Keratinocyte (primary cell): ENCODE results near the gene GALNT3.

Experiments
- EZH2 ChIP-seq: IDR thresholded peaks from one replicate; pipeline ENCODE4 v1.6.1; 2012; ENCODE audit warnings: inconsistent platforms, mild to moderate bottlenecking, low read length, moderate library complexity
- TF ChIP-seq, protein P1 (sequence below), 3 experiments: IDR thresholded peaks in 1 of 3; conservative IDR thresholded peaks in 1 of 3; optimal IDR thresholded peaks in 1 of 3; 2 replicates in 2 of 3; 3 replicates in 1 of 3; pipeline versions ENCODE3 to v1.5.1; 2011; ENCODE audit warnings: low read length in 3 of 3, mild to moderate bottlenecking in 3 of 3, moderate library complexity in 2 of 3, control low read depth in 1 of 3, inconsistent platforms in 1 of 3; ENCODE audit not compliant: insufficient read depth in 2 of 3; ENCODE audit errors: extremely low read depth in 1 of 3

DNA sequence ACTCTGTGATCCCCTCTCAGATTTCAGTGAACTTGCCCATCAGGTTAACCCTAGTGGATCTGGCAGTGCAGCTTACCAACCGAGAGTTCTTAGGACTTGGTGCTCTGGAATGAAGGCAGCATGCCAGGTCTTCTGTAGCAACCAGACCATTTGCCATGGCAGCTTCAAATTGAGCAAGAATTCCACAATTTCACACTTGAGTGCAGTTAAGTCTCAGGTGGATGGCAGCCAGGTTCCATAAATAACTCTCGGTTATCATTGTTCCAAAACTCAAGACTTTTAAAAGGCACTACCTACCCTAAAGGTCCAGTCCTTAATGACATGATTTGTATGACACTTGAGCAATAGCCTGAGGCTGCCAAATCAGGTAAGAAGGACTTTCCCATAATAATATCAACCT lies 48.1 kb downstream of the GALNT3 start:
- TF ChIP-seq, protein P1, sequence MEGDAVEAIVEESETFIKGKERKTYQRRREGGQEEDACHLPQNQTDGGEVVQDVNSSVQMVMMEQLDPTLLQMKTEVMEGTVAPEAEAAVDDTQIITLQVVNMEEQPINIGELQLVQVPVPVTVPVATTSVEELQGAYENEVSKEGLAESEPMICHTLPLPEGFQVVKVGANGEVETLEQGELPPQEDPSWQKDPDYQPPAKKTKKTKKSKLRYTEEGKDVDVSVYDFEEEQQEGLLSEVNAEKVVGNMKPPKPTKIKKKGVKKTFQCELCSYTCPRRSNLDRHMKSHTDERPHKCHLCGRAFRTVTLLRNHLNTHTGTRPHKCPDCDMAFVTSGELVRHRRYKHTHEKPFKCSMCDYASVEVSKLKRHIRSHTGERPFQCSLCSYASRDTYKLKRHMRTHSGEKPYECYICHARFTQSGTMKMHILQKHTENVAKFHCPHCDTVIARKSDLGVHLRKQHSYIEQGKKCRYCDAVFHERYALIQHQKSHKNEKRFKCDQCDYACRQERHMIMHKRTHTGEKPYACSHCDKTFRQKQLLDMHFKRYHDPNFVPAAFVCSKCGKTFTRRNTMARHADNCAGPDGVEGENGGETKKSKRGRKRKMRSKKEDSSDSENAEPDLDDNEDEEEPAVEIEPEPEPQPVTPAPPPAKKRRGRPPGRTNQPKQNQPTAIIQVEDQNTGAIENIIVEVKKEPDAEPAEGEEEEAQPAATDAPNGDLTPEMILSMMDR (optimal IDR thresholded peaks at IDR 0.05 in 1 of 3, IDR thresholded peaks at IDR 0.05 in 1 of 3, conservative IDR thresholded peaks at IDR 0.05 in 1 of 3; ENCODE audit: extremely low read depth in 1 of 3, insufficient read depth in 2 of 3, low read length in 3 of 3) = no peak
- TF ChIP-seq EZH2 = no peak
